T-helper 2 cell (primary cell): ENCODE data around the gene UGT1A4.

ENCODE experiments used
- DNase-seq, 5 experiments: peaks; one replicate each; pipeline versions ENCODE4 v3.0.0 to v3.0.0-alpha.2; 2012 to 2022

Gene UGT1A4

DNA sequence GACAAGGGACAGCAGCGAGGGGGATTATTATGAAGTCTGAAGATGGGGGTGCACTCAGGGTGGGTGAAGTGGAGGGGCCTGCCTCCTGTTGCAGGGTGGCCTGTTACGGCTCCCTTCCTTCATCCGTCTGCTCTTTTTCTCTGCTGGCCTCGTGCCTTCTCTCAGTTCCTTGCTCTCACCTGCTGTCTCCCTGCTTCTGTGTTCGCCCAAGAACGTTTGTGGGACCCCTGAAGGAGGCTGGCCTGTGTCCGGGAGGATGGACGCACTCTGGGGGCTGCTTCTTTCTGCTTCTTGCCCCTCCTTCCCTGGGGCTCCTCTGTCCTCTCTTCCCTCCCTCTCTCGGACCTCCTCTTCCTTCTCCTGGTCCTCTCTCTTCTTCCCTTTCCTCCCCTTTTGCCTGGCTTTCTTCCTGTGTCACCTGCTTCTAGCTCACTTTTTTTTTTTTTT, 73.4 kb downstream of the UGT1A4 start:
- DNase-seq = no peak

DNA sequence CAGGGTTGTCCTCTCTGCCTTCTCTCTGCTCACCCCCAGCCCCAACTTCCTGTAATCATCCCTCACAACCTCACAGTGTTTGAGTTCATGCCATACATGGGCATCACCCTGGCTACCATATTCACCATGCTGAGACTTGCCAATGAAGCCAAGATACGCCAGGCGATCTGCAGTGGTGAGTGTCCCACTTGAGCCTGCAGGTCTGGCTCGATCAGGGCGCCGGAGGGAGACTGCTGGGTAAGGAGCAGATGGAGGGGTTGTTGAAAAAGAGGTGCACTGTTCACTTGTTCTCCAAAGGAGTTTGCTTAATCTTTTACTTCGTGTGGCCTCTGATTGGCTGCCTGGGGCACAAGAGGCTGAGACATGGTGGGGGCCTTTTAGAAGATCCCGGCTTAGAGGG, 74.2 kb downstream of the UGT1A4 start:
- no peak for DNase-seq

DNA sequence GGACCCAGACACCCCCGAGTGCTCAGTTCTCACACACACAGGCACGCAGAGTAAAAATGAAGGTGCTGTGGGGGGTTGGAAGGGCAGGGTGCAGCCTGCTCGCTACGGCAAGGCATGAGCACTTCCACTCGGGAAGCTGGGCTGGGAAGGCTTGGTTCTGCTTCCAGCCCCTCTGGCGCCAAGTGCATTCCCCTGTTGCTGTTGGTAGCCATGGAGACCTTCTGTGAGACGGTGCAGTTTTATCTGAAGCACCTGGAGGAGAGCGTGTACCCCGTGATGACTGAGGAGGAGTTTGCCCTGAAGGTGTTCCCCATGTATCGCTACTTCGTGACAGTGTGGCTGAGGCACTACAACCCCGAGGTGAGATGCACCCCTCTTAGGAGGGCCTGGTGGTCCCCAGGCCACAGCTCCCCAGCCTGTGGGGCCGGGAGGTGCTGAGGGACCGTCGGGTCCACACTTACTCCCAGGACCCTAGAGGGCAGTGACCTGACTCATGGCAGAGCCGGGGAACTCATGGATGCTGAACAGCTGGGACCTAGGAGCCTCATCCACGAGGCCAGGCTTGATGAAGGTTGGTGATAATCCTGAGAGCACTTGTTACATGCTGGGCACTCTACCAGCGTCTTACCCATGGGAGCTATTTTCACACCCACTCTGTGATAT, 75.1 kb downstream of the UGT1A4 start:
- DNase-seq = no peak

DNA sequence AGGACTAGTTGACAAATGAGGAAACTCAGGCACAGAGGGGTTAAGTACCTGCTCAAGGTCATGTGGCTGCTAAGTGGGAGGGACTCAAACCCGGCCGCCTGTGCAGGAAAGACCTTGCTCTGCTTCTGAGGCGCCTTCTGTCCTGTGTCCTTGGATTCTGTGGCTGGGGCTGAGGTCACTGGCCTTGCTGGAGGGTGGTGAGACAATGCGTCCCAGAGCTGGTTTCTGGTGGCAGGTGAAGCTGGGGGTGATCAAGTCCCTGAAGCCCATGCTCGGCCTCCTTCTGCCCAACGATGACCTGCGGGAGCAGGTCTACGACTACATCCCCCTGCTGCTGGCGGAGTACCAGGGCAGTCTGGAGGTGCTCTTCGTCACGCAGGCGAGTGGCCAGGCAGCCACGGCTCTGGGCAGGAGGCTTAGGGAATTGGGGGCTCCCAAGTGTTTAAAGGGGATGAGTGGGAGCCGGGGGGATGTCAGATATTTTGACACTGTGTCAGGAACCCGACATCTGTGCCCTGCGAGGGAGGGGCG, 75.7 kb downstream of the UGT1A4 start:
- no peak for DNase-seq

DNA sequence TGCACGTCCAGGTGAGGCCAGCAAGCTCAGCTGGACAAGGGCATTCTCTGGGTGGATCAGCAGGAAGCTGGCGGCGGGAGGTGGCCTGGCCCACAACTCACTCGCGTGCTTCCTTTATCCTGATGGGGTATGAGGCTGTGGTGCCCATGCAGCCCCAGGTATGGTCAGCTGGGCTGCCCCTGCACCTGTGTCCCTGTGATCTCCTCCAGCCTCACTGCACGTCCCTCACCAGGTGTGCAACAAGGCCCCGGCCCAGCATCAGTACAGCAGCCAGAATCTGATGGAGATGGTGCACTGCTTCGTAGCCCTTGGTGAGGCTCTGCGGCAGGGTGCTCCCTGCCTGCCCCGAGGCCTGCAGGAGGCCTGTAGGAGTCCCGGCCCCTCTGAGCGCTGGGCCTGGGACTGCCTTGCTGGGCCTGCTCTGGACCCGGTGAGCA, 77.2 kb downstream of the UGT1A4 start:
- no peak for DNase-seq

DNA sequence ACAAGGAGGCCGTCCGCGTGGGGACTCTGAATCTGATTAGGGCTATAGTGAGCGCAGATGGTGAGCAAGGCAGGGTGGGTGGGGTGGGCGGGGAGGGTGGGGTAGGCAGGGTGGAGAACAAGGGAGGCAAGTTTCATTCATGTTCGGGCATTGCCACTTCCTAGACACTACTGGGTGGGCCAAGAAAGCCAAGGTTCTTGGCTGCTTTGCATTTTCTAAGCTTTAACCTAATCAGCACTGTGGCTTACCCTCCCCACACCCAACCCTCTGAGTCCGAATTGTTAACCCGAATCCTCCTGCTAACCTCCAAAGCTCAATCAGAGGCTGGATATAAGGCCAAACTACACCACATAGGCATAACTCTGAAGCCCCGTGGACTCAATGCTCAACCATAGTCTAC, 77.7 kb downstream of the UGT1A4 start:
- DNase-seq = no peak

DNA sequence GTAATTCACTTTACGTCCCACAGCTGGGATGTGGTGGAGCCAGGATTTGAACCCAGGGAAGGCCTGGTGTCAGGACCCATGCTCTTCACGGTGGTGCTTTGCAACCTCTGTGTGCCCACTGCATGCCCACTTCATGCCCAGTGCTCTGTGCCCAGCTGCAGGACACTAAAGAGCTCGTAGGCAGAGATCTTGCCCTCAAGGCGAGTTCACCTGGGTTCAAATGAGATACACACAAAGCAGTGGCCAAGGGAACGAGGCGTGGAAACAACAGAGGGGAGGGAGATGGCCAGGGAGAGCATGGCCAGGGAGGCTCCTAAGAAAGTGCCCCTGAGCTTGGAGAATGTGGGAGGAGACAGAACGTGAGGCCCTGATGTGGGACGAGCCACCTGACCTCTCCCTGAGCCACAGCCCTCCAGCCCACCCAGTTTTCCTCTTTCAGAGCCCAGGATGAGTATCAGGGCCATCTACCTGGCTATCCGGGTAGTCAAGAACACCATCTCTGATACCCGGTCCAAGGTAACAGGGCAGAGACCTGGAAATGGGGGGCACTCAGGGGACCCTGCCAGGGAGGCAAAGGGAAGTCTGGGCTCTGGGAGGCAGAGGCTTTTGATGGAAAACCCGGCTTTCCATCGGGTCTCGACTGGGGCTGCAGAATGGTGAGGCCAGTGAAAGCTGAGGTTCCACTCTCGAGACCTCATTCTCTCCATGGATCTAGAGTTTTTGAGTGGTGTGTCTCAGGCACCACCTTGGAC, 80.0 kb downstream of the UGT1A4 start:
- no peak for DNase-seq

DNA sequence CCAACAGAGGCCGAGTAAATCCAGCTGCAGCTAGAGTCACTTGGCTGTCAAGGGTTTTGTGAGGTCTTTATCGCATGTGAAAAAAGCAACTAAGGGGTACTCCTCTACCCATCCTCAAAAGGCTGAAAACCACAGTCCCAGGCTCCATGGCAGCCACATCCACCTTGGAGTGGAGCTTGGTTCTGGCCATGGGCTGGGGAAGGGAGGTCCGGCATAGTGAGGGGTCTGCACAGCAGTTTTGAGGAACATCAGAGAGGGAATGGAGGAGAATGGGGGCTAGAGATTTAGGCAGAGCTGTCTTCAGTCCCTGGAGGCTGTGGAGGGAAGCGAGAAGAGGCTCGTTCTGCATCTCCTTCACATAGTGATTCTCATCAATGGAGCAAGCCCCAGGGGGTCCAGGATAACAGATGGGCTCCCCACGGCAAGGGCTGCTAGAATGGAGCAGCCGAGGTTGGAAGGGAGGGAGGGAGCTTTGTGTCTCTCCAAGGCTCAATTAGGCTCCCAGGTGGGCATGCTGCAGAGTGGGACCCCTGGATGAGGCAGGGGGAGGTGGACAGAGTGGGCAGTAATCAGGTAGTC, 80.6 kb downstream of the UGT1A4 start:
- DNase-seq = no peak

DNA sequence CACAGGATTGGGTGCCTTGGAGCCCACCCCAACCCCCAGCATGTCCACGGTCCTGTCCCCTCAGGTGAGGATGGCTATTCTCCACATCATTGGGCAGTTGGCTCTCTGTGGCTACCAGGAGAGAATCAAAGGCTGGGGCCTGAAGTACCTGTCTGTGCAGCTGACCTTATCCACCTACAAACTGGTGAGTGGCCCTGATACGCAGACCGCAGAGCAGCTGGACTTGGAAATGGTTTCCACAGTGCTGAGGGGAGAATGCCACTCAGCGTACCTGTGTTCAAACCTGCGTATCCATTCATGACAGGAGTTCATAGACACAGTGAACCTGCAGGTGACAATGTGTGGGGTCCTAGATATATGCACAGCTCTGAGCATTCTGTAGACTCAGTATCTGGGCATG, 81.2 kb downstream of the UGT1A4 start:
- no peak for DNase-seq

DNA sequence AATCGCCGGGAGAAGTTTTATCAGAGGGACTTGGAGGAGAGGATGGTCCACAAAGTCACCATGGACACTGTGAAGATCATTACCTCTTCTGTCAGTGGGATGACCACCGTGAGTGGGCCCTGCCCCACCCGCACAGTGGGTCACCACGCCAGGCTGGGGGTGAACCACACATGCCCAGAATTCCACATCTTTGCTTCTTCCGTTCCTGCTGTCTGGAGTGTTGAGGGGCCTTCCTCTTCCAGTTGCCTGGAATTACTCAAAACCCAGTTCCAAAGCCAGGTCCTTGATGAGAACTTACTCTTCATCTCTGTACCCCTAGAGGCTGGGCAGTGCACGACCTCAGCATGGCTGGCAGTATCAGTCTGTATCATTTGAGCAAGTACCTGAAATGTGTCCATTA, 81.7 kb downstream of the UGT1A4 start:
- no peak for DNase-seq

DNA sequence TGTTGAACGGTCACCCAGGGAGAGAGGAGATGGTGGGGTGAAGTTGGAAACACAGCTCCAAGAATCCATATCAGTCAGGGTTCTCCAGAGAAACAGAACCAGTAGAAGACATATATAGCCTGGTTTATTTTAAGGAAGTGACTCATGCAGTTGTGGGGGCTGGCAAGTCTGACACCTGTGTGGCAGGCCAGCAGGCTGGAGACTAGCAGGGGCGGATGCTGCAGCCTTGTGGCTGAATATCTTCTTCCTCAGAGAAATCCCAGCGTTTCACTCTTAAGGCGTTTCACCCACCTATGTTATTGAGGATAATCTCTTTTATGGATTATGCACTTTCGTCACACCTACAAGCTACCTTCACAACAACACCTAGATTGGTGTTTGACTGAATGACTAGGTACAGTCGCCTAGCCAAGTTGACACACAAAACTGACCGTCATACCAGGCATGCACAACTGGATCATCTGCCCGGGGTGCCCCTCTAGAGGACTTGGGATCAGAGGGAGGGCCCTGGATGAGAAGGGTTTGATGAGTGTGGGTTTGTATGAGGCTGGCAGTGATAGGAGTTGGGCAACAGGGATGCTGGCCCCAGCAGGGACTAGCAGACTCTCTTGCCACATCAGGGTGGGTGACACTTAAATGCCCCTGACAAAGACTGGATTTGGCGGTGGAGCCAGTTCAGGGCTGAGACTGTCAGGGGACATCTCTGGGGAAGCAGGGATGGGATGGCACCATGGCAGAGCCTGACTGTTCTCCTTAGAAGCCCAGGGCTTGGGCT, 83.0 kb downstream of the UGT1A4 start:
- DNase-seq = no peak

DNA sequence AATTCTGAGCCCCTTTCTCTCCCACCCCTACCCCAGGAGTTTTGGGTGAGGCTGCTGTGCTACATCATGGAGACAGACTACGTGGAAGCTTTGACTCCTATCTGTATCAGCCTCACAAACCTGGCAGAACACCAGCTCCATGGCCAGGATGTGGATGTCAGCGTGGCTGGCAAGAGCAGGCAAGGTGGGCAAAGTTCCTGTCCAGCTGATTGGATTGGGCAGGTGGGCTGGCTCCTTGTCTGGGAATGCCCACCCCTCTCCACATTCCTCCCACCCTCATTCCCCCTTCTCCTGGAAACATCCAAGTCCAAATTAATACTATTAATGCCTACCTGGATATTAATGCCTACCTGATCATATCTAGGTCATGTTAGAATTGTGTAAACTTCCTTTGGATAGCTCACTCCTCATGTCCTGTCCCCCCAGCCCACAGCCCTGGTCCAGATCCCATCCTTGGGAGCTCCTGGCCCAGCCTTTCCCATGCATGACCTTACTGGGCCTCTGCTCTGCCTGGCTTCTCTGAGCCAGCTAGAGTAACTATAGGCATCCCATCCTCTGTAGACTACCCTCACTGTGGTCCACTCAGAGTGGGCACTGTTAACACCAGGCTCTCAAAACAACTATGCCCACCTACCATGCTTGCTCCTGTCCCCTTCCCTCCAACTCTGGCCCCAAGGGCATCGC, 83.7 kb downstream of the UGT1A4 start:
- DNase-seq = no peak

DNA sequence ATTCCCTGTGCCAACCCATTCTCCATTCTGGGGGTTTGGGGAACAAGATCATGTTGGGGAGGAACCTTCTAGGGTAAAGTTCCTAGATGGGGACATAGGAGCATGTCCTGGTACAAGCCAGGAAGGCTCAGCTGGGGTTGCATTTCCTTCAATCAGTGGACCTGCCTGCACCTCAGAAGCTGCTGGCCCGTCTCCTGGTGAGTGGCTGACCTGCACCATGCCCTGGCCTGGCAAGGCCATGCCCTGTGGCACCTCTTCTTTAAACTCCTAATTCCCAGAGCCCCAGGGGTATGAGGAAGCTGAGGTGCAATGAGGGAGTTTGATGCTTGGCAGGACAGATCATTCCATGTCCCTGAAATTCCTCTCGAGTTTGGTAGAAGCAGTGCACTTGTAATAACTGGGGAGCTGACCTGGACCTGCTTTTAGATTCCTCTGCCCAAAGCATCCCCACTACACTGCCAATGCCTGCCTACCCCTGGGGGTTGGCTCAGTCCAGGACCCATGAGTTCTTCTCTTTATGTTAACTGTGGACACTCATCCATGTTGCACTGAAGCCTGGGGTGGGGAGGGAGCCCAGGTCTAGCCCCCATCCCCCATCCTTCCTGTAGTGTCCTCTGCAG, 84.9 kb downstream of the UGT1A4 start:
- DNase-seq = no peak

DNA sequence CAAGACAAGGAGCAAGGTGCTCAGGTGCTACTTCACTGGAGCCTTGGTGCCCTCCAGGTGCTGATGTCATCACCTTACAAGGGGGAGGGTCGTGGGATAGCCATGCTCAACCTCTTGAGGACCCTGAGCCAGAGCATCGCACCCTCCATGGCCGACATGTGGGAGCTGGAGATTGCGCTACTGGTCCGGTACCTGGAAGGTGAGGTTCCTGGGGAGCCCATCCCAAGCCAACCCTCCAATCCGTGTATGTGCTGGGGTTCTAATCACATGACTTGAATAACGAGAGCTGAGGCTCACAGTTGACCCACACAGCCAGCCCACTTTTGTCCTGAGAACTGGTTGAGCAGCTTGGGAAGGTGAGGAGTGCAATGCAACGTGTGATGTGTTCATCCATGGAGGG, 85.5 kb downstream of the UGT1A4 start:
- DNase-seq = no peak

DNA sequence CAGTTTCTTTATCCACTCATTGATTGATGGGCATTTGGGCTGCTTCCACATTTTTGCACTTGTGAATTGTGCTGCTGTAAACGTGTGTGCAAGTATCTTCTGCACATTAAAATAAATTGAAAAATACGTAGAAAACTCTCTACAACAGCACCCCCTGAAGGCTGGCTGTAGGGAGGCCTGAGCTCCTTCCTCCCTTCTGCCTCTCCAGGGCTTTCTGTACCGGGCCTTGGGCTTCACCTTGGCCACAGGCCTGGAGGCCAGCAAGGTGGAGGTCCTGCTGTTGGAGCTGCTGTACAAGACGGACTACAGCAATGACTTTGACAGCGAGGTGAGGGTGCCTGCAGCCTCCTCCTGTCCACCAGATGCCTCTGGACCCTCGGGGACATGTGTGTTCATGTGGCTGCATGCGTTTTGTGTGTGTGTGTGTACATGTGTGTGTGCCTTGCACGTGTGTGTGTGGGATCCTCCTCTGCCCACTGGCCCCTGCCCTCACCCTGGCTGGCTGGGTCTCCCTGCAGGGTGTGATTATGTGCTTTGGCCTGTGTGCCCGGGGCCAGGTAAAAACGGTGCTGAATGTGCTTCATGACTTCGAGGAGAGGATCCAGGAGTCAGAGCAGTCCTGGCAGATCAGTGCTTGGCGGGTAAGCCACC, 88.8 kb downstream of the UGT1A4 start:
- DNase-seq = no peak

DNA sequence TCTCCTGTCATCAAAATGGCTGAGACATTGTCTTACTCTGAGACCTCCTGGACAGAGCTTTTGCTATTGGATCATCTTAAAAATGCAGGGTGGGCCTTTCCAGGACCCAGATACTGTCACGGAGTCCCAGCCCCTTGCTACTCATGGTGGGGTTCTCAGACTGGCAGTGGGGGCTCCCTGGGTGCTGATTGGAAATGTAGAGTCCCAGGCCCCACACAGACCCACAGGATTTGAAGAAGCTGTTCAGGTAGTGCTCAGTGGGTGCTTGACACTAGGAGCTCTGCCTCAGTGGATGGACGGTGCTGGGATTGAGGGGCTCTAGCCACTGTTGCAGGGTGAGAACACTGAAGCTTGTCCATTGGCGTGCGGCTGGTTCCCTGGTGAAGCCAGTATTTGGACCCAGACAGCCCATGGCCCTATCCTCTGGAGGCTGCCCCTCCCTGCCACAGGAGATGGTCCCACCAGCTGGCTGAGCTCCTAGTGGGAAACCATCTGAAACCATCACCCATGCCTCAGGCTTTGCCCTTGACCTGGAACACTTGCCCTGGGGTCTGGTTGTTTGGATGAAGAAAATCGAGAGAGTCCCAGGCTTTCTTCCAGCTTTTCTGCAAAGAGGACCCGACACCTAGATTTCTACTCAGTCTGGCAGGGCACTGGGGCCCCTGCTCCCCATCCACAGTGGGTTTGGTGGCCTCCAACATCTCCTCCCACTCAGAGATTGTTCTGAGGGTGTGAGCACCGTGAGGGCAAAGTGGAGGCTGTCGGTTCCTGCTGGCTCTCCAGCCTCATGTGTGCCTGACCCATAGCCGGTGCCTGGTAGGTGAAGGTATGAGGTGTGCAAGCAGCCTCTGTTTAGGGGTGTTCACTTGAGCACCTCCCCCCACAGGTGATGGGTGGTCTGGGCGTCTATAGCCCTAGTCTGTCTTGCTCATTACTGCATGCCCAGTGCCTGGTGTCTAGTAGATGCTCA, 89.7 kb downstream of the UGT1A4 start:
- DNase-seq = no peak

DNA sequence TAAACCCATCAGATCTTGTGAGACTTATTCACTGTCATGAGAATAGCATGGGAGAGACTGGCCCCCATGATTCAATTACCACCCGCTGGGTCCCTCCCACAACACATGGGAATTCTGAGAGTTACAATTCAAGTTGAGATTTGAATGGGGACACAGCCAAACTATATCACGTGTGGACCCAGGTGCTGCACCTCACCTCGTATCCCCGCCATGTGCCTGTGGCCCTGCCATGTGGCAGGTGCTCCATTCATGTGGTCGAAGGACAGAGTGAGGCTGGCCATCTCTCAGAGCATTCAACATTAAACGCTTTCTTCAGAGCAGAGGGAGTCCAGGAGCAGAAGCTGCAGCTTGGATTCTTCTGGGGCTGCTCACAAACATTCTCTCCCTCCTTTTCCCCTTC, 91.8 kb downstream of the UGT1A4 start:
- DNase-seq = no peak

DNA sequence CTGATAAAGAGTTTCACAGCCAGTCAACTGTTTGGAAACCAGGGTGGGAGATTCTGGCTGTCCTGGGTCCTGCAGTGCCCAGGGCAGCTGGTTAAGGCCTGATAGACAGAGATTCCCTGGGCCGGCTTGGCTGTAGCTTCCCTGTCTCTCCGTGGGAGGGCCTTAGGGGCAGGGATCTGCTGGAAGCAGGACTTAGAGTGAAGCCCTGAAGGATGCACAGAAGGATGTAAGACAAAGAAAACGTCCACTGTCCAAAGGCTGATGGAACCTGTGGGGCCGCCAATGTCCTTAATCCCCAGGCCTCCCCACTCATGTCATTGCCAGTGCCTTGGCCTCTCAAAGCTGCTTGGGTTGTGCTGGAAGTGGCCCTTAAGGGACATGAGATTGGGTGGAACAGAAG, 92.6 kb downstream of the UGT1A4 start:
- DNase-seq = no peak

DNA sequence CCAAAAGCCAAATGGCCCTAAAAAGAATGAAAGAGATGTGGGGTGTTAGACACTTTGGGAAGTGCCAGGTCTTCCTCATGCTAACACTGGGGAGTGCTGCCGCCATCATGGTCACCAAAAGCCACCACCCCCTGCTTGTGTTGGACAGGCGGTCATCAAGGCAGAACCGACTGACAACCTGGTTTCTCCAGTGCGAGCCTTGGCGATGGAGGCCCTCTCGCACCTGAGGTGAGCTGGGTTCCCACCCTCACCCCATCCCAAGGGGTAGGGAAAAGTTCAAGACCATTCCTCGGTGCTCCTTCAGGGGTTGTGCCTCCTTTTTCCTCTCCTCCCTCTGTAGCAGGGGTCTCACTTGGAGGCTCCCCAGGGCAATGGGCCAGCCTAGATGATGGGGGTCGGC, 93.2 kb downstream of the UGT1A4 start:
- DNase-seq = no peak
